T-helper 1 cell treated with Interleukin-12 subunit alpha and Interleukin-12 subunit beta and Interleukin-4 antibody, amounts not matched to agents 30 μg/mL and 1 μg/mL, for 36 hours (primary cell): Measurements from ENCODE around the gene CHIT1.
"Not testable (repeated sequence)": the region's sequence is repeated elsewhere in the genome, so short reads cannot be mapped to it uniquely, and the experiment has no call there.

Source experiments
- H3K27ac Mint-ChIP-seq: one replicate; pipeline ENCODE4 v1.8.0; 2021; ENCODE audit warnings: mild to moderate bottlenecking, mixed read lengths
- H3K27me3 Mint-ChIP-seq: one replicate; pipeline ENCODE4 v1.8.0; 2021; ENCODE audit warnings: low read depth, mixed read lengths
- H3K36me3 Mint-ChIP-seq: one replicate; pipeline ENCODE4 v1.8.0; 2021; ENCODE audit warnings: low read depth, mixed read lengths
- H3K4me1 Mint-ChIP-seq: one replicate; pipeline ENCODE4 v1.8.0; 2021; ENCODE audit warnings: low read depth, mixed read lengths
- H3K4me3 Mint-ChIP-seq: one replicate; pipeline ENCODE4 v1.8.0; 2021; ENCODE audit warnings: mild to moderate bottlenecking, moderate library complexity, mixed read lengths
- H3K9me3 Mint-ChIP-seq: one replicate; pipeline ENCODE4 v1.8.0; 2021; ENCODE audit warnings: mixed read lengths

The CHIT1 gene

GRCh38 chr1:203241708-203242107 is 12.2 kb upstream of the CHIT1 start:
- not testable (repeated sequence) for H3K27ac Mint-ChIP-seq, H3K36me3 Mint-ChIP-seq, H3K4me3 Mint-ChIP-seq, H3K4me1 Mint-ChIP-seq, H3K9me3 Mint-ChIP-seq
- peaks cover 45% of the 10 kb centered on the region for H3K27me3 Mint-ChIP-seq

DNA sequence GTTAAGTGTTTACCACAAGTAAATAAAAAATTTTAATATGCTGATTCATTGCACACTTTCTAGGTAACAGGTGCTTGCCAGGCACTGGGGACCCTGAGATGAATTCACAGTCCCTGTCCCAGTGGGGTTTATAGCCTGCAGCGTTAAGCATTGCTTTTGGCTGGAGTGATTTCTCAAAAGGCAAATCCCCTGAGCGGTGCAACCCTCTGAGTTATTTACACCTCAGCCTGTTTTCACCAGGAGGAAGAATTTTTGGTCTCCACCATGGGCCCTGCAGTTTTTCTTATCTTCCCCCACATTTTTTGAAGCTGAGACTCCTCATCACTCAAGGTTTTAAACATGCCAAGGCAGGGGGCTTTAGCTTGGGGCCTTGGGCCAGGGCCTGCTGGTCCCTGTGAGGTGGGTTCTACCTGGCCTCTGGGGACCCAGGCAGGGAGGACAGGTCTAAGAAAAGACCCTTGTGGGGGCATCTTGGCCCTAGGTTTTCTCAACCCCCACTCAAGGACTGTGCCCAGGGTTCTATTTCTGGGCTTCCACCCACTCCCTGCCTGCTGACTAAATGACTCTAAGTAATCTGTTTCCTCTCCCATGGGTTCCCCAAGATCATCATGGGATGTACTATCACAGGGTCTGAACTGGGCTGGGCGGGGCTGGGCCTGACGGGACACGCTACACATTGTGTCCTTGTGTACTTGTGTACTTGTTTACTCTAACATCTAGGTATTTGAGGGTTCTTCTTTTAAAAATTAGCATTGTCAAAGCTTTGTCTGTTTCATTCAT is 10.2 kb upstream of the CHIT1 start:
- Mint-ChIP-seq H3K27ac (no peak overlapping the region), H3K9me3 (peaks cover 19% of the 10 kb centered on the region), H3K4me3 (no peak overlapping the region), H3K36me3 (no peaks in the 10 kb centered on the region), H3K27me3 (peaks cover 49% of the 10 kb centered on the region), H3K4me1 (no peaks in the 10 kb centered on the region)

GRCh38 chr1:203239081-203239480 is 9.6 kb upstream of the CHIT1 start:
- H3K27ac Mint-ChIP-seq, result no peak overlapping the region
- peaks cover 24% of the 10 kb centered on the region for H3K9me3 Mint-ChIP-seq
- peaks cover 45% of the 10 kb centered on the region for H3K27me3 Mint-ChIP-seq
- no peak overlapping the region for H3K4me3 Mint-ChIP-seq
- H3K4me1 Mint-ChIP-seq, result no peaks in the 10 kb centered on the region
- H3K36me3 Mint-ChIP-seq, result no peaks in the 10 kb centered on the region

DNA sequence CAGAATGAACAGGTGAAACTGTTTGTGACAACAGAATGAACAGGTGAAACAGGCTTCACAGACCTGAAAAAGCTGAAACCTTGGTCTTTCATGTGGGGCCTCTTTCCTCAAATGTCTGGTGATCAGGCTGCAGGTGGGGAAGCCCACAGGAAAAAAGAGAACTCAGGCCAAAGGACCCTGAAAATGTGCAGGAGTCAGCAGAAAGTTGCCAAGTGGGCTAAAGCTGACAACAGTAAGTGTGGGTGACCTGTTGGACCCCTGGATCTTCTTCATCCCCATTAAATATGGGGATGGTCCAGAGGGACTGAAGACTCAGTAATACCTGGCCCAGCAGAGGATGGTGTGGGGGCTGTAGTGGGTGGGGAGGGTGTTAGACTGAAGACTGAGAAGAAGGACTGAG is 9.1 kb upstream of the CHIT1 start:
- Mint-ChIP-seq H3K36me3 (no peaks in the 10 kb centered on the region), H3K4me1 (no peaks in the 10 kb centered on the region), H3K9me3 (peaks cover 29% of the 10 kb centered on the region), H3K4me3 (no peak overlapping the region), H3K27ac (no peak overlapping the region), H3K27me3 (peaks cover 45% of the 10 kb centered on the region)

- not testable (repeated sequence) for H3K27ac Mint-ChIP-seq, H3K36me3 Mint-ChIP-seq, H3K4me1 Mint-ChIP-seq, H3K4me3 Mint-ChIP-seq
- Mint-ChIP-seq H3K27me3 (peaks cover 36% of the 10 kb centered on the region), H3K9me3 (peaks cover 29% of the 10 kb centered on the region)
Observed at GRCh38 chr1:203234901-203235300, 5.4 kb upstream of the CHIT1 start.

- Mint-ChIP-seq H3K4me1 (no peaks in the 10 kb centered on the region), H3K27me3 (peaks cover 10% of the 10 kb centered on the region), H3K36me3 (no peaks in the 10 kb centered on the region), H3K9me3 (peaks cover 1% of the 10 kb centered on the region), H3K27ac (no peak overlapping the region), H3K4me3 (no peak overlapping the region)
Observed at GRCh38 chr1:203228670-203229069, 803 bp downstream of the CHIT1 start.

- no peaks in the 10 kb centered on the region for H3K36me3 Mint-ChIP-seq
- H3K4me3 Mint-ChIP-seq, result no peak overlapping the region
- peaks cover 7% of the 10 kb centered on the region for H3K27me3 Mint-ChIP-seq
- no peaks in the 10 kb centered on the region for H3K9me3 Mint-ChIP-seq
- no peak overlapping the region for H3K27ac Mint-ChIP-seq
- H3K4me1 Mint-ChIP-seq, result no peaks in the 10 kb centered on the region
Observed at GRCh38 chr1:203227371-203228083, 1.9 kb downstream of the CHIT1 start.

GRCh38 chr1:203225071-203225470 is 4.4 kb downstream of the CHIT1 start:
- Mint-ChIP-seq H3K4me1 (no peaks in the 10 kb centered on the region), H3K9me3 (no peaks in the 10 kb centered on the region), H3K36me3 (no peaks in the 10 kb centered on the region), H3K27me3 (no peaks in the 10 kb centered on the region), H3K4me3 (no peak overlapping the region), H3K27ac (no peak overlapping the region)

- H3K4me3 Mint-ChIP-seq, result no peak overlapping the region
- H3K9me3 Mint-ChIP-seq, result no peaks in the 10 kb centered on the region
- H3K36me3 Mint-ChIP-seq, result no peaks in the 10 kb centered on the region
- H3K27me3 Mint-ChIP-seq, result peaks cover 4% of the 10 kb centered on the region
- no peak overlapping the region for H3K27ac Mint-ChIP-seq
- H3K4me1 Mint-ChIP-seq, result no peaks in the 10 kb centered on the region
Observed at GRCh38 chr1:203223012-203223775, 6.3 kb downstream of the CHIT1 start.

DNA sequence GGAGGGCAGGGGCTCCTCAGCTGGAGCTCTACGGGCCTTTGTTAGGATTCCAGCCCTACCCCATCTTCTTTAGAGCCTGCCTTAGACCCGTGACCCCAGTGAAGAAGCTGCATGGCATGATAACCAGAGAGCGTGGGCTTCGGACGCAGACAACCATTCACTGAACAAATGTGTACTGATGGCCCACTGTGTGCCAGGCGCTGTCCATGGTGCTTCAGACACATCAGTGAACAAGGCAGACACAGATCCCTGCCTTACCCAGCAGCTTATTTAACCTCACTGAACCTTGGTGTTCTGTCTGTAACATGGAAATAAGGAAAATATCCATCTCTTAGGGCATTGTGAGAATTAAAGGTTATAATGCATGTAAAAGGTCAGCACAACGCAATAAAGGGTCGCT is 9.5 kb downstream of the CHIT1 start:
- Mint-ChIP-seq H3K9me3 (no peaks in the 10 kb centered on the region), H3K4me1 (peaks cover 2% of the 10 kb centered on the region), H3K27ac (no peak overlapping the region), H3K27me3 (peaks cover 9% of the 10 kb centered on the region), H3K4me3 (no peak overlapping the region), H3K36me3 (no peaks in the 10 kb centered on the region)

DNA sequence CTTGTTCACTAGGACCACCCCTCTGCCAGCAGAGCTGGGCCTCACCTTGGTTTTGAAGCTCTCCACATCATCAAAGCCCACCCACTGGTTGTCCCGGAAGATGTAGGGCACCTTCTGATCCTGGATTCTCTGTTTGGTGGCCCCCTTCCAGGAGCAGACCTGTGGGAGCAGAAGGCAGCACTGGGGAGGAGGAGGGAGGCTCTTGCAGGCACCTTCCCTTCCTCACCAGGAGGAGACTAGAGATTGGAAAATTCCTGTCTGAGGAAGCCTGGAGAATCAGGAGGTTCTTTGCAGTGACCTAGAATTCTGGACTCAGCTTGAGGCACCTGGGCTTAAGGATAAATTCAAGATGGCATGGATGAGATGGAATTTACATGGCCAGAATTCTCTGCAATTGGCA is 10.3 kb downstream of the CHIT1 start:
- Mint-ChIP-seq H3K9me3 (no peaks in the 10 kb centered on the region), H3K27ac (no peak overlapping the region), H3K36me3 (no peaks in the 10 kb centered on the region), H3K4me1 (peaks cover 2% of the 10 kb centered on the region), H3K4me3 (no peak overlapping the region), H3K27me3 (peaks cover 9% of the 10 kb centered on the region)

GRCh38 chr1:203217668-203218067 is 11.8 kb downstream of the CHIT1 start:
- Mint-ChIP-seq H3K36me3 (no peaks in the 10 kb centered on the region), H3K4me3 (no peak overlapping the region), H3K27ac (no peak overlapping the region), H3K27me3 (peaks cover 9% of the 10 kb centered on the region), H3K9me3 (no peaks in the 10 kb centered on the region), H3K4me1 (peaks cover 2% of the 10 kb centered on the region)

GRCh38 chr1:203217139-203217655 is 12.3 kb downstream of the CHIT1 start:
- Mint-ChIP-seq H3K9me3 (no peaks in the 10 kb centered on the region), H3K27me3 (peaks cover 9% of the 10 kb centered on the region)

GRCh38 chr1:203216274-203217138 is 13.0 kb downstream of the CHIT1 start:
- H3K4me3 Mint-ChIP-seq, result no peak overlapping the region
- H3K4me1 Mint-ChIP-seq, result peaks cover 2% of the 10 kb centered on the region
- H3K9me3 Mint-ChIP-seq, result no peaks in the 10 kb centered on the region
- H3K36me3 Mint-ChIP-seq, result no peaks in the 10 kb centered on the region
- no peak overlapping the region for H3K27ac Mint-ChIP-seq
- peaks cover 9% of the 10 kb centered on the region for H3K27me3 Mint-ChIP-seq

More at GRCh38 chr1:203217139-203217655, 12.3 kb downstream of the CHIT1 start:
- H3K4me3 Mint-ChIP-seq, result no peak overlapping the region
- H3K27ac Mint-ChIP-seq, result no peak overlapping the region
- H3K36me3 Mint-ChIP-seq, result no peaks in the 10 kb centered on the region
- H3K4me1 Mint-ChIP-seq, result peaks cover 2% of the 10 kb centered on the region
